ENCODE data around the gene PDE8A. TPM values are rescaled to one million over a fixed set of nuclear protein-coding genes. Genes with fewer than 3 reads are reported as not detected.

PDE8A gene
- total RNA-seq, 1 donor from 2014 or later, result 23.7 TPM

DNA sequence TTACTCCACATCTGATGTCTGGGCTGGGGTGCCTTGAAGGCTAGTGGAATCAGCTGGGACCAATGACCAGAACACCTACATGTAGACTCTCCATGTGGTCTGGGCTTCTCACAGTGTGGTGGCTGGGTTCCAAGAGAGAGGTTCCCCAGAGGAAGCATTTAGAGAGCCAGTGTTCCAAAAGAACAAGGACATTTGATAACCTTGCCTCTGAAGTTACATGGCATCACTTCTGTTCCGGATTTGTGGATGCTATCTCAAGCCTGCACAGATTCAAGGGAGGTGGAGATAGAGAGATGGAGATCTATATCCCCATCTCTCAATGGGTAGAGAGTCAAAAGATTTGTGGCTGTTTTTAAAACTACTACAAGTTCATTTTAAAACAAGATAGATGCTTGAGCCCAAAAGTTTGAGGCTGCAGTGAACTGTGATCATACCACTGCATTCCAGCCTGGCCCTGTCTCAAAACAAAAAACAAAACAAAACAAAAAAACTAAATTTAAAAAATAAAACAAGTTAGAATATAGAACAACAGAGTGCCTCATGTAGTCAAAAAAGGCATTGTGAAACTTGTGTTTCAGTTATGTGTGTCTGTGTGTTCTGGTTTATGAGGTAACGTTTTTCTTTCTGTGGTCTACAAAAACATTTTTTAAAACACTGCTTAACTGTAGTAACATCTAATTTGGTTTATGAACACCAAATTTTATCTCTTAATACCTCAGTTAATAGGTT lies 44.8 kb downstream of the PDE8A start:
- Mint-ChIP-seq H3K9me3 (ENCODE audit: unreplicated experiment) (no peaks in the 10 kb centered on the region), H3K4me3 (ENCODE audit: unreplicated experiment) (no peak overlapping the region), H3K4me1 (ENCODE audit: unreplicated experiment) (peaks cover 44% of the 10 kb centered on the region), H3K27ac (ENCODE audit: unreplicated experiment) (peak overlapping the region; percentile 75), H3K27me3 (ENCODE audit: unreplicated experiment) (no peaks in the 10 kb centered on the region), H3K36me3 (ENCODE audit: unreplicated experiment) (no peaks in the 10 kb centered on the region)
- no peak for TF ChIP-seq CTCF (IDR thresholded peaks at IDR 0.05)
- no peak for DNase-seq (ENCODE audit: extremely low spot score, unreplicated experiment)

GRCh38 chr15:85027033-85027380 lies 45.4 kb downstream of the PDE8A start:
- Mint-ChIP-seq H3K36me3 (ENCODE audit: unreplicated experiment) (no peaks in the 10 kb centered on the region), H3K4me1 (ENCODE audit: unreplicated experiment) (peaks cover 49% of the 10 kb centered on the region), H3K27me3 (ENCODE audit: unreplicated experiment) (no peaks in the 10 kb centered on the region), H3K27ac (ENCODE audit: unreplicated experiment) (peak overlapping the region; percentile 75), H3K4me3 (ENCODE audit: unreplicated experiment) (no peak overlapping the region), H3K9me3 (ENCODE audit: unreplicated experiment) (no peaks in the 10 kb centered on the region)
- no peak for DNase-seq (ENCODE audit: extremely low spot score, unreplicated experiment)
- TF ChIP-seq CTCF (IDR thresholded peaks at IDR 0.05), result no peak

- Mint-ChIP-seq H3K27me3 (ENCODE audit: unreplicated experiment) (no peaks in the 10 kb centered on the region), H3K4me1 (ENCODE audit: unreplicated experiment) (peaks cover 51% of the 10 kb centered on the region)
Measured at GRCh38 chr15:85027421-85027820, 45.8 kb downstream of the PDE8A start.

DNA sequence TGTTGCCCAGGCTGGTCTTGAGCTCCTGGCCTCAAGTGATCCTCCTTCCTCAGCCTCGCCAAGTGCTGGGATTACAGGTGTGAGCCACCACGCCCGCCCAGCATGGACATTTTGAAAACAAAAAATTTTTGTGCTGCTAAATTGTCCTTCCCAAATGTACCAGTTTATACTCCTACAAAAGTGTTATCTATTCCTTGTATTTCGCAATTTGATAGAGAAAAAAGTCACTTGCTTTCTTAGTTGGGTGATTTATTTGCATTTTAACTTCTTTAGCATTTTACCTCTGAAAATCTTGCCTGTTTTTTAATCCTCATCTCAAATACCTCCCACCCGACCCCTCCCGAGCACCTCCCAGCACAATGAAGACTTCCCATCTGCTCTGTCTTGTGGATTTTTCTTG lies 46.8 kb downstream of the PDE8A start:
- no peak overlapping the region for H3K27ac Mint-ChIP-seq (ENCODE audit: unreplicated experiment)
- H3K27me3 Mint-ChIP-seq (ENCODE audit: unreplicated experiment), result no peaks in the 10 kb centered on the region
- TF ChIP-seq CTCF (IDR thresholded peaks at IDR 0.05), result no peak
- H3K4me3 Mint-ChIP-seq (ENCODE audit: unreplicated experiment), result no peak overlapping the region
- DNase-seq (ENCODE audit: extremely low spot score, unreplicated experiment), result no peak
- H3K4me1 Mint-ChIP-seq (ENCODE audit: unreplicated experiment), result peaks cover 59% of the 10 kb centered on the region
- no peaks in the 10 kb centered on the region for H3K36me3 Mint-ChIP-seq (ENCODE audit: unreplicated experiment)
- no peaks in the 10 kb centered on the region for H3K9me3 Mint-ChIP-seq (ENCODE audit: unreplicated experiment)

More at GRCh38 chr15:85027421-85027820, 45.8 kb downstream of the PDE8A start:
- Mint-ChIP-seq H3K9me3 (ENCODE audit: unreplicated experiment) (no peaks in the 10 kb centered on the region), H3K4me3 (ENCODE audit: unreplicated experiment) (no peak overlapping the region), H3K27ac (ENCODE audit: unreplicated experiment) (no peak overlapping the region), H3K36me3 (ENCODE audit: unreplicated experiment) (no peaks in the 10 kb centered on the region)
- no peak for TF ChIP-seq CTCF (IDR thresholded peaks at IDR 0.05)
- no peak for DNase-seq (ENCODE audit: extremely low spot score, unreplicated experiment)

DNA sequence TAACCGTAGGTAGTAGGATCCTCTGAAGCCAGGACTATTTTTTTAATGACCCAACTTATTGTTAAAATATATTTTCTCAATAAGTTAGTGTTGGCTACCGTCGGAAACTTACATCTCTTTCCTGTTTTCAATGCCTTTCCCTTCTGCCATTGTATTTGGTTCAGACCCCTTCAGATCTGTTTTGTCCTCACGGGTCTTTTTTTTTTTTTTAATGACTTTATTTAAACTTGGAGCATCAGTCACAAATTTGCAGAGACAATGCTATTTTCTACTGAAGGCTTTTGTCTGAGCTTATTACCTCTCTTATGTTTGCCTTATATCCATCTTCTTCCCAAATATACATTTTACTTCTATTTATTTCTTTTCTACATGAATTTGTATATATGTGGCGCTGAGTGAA lies 47.6 kb downstream of the PDE8A start:
- no peaks in the 10 kb centered on the region for H3K9me3 Mint-ChIP-seq (ENCODE audit: unreplicated experiment)
- DNase-seq (ENCODE audit: extremely low spot score, unreplicated experiment), result no peak
- TF ChIP-seq CTCF (IDR thresholded peaks at IDR 0.05), result no peak
- no peaks in the 10 kb centered on the region for H3K36me3 Mint-ChIP-seq (ENCODE audit: unreplicated experiment)
- H3K27me3 Mint-ChIP-seq (ENCODE audit: unreplicated experiment), result no peaks in the 10 kb centered on the region
- no peak overlapping the region for H3K4me3 Mint-ChIP-seq (ENCODE audit: unreplicated experiment)
- peaks cover 60% of the 10 kb centered on the region for H3K4me1 Mint-ChIP-seq (ENCODE audit: unreplicated experiment)
- H3K27ac Mint-ChIP-seq (ENCODE audit: unreplicated experiment), result no peak overlapping the region

All from osteocyte (in vitro differentiated cells).